Frontal cortex (tissue), 4 donors: ENCODE results near the gene USF3. TPM values are rescaled to one million over a fixed set of nuclear protein-coding genes. Genes with fewer than 3 reads are reported as not detected.
"Not testable (repeated sequence)": the region's sequence is repeated elsewhere in the genome, so short reads cannot be mapped to it uniquely, and the experiment has no call there.

ENCODE experiments used
- DNase-seq, 2 donors: peaks; one replicate each; pipeline ENCODE4 v3.0.0; 2012; ENCODE audit warnings: low spot score in 2 of 2
- FAIRE-seq: peaks from 2 replicates; lab custom pipeline; 2012; peaks lifted over from hg19 to GRCh38; lab: Jason Lieb, UNC
- total RNA-seq: library from RNA; depleted of rRNA; stranded (reverse); fragments of >200 nt; gene quantifications from one replicate; pipeline ENCODE4 v1.2.3, GENCODE V29; 2014
- donor health status: control.
- donor health status: control.
- donor health status: control.

The USF3 gene
- total RNA-seq, 1 donor from 2014 or later = 13.5 TPM

DNA sequence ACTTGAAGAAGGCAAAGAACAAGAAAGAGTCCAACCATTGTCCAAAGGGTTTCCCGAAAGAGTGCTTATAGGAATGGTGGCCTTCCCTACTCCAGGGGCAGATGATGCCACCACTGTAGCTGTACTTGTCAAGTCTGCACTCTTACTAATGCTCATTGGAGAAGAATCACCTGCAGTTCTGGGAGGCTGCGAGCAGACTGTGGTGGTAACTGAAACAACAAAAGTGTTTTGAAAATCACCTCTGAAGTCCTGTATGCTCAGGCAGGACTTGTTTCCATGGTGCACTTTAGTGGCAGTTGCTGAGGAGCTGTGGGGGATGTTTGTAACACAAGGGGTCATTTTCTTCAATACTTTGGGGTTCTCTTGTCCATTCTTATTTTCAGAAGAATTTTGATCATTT lies 36.0 kb downstream of the USF3 start:
- DNase-seq = no peak
- FAIRE-seq = no peak

GRCh38 chr3:113659996-113660395 lies 36.4 kb downstream of the USF3 start:
- no peak for DNase-seq
- FAIRE-seq = no peak

- DNase-seq = no peak
- no peak for FAIRE-seq
Observed at GRCh38 chr3:113659101-113659541, 37.3 kb downstream of the USF3 start.

DNA sequence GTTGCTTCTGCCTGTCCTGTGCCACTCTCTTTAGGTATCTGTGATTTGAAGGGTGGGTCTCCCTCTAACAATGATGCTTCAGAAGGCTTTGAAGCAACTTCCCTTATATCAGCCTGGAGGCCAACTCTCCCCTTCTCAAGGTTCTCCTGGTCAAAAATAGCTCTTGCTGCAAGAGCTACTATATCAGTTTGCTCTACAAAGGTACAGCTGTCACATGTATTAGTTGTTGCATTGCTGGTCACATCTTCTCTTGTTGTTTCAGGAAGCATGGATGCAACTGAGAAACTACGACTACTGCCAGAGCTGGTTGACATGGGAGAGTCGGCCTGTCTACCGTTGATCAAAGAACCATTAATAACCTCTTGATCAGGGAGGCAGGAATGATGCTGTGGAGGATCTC lies 38.3 kb downstream of the USF3 start:
- FAIRE-seq = no peak
- no peak for DNase-seq

- DNase-seq (no peak), FAIRE-seq (no peak)
Observed at GRCh38 chr3:113654851-113655250, 41.6 kb downstream of the USF3 start.

- FAIRE-seq (no peak), DNase-seq (no peak)
Observed at GRCh38 chr3:113654310-113654709, 42.1 kb downstream of the USF3 start.

GRCh38 chr3:113649174-113649845 lies 47.1 kb downstream of the USF3 start:
- DNase-seq (no peak), FAIRE-seq (no peak)

DNA sequence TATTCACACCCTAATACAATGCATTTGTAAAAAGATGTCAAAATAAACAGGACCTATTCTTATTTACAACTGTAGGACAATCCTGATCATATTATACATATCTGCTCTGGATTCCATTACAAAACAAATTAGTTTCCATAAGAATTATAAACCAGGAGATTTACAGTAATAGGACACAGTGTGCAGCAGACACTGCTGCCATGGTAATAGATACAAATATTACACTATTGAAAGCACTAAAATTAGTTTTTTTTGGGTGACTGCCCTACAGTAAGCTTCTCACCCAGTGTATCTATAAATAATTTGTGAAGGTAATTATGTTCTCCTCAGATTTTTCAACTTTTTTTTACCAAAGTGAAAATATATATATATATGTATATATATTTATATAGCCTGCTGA lies 47.9 kb downstream of the USF3 start:
- FAIRE-seq (no peak), DNase-seq (no peak)

- FAIRE-seq (no peak), DNase-seq (no peak)
Observed at GRCh38 chr3:113643583-113643982, 52.9 kb downstream of the USF3 start.

GRCh38 chr3:113638910-113639309 lies 57.5 kb downstream of the USF3 start:
- DNase-seq = no peak

GRCh38 chr3:113637756-113638155 lies 58.7 kb downstream of the USF3 start:
- FAIRE-seq = no peak

More at GRCh38 chr3:113638910-113639309, 57.5 kb downstream of the USF3 start:
- FAIRE-seq = no peak

DNA sequence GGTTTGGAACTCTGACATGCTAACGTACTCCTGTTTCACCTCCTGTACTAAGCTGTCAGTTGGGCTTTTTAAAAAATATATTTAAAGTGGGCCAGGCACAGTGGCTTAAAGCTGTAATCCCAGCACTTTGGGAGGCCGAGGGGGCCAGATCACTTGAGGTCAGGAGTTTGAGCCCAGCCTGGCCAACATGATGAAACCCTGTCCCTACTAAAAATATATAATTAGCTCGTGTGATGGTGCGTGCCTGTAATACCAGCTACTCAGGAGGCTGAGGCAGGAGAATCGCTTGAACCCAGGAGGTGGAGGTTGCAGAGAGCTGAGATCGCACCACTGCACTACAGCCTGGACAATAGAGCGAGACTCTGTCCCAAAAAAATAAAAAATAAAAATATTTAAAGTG lies 60.4 kb downstream of the USF3 start:
- DNase-seq, FAIRE-seq: not testable (repeated sequence)

More at GRCh38 chr3:113637756-113638155, 58.7 kb downstream of the USF3 start:
- DNase-seq = no peak

- DNase-seq = no peak
- no peak for FAIRE-seq
Observed at GRCh38 chr3:113634782-113635474, 61.5 kb downstream of the USF3 start.

GRCh38 chr3:113631573-113631972 lies 64.9 kb downstream of the USF3 start:
- DNase-seq (no peak), FAIRE-seq (no peak)

GRCh38 chr3:113630956-113631542 lies 65.4 kb downstream of the USF3 start:
- DNase-seq (no peak), FAIRE-seq (no peak)

DNA sequence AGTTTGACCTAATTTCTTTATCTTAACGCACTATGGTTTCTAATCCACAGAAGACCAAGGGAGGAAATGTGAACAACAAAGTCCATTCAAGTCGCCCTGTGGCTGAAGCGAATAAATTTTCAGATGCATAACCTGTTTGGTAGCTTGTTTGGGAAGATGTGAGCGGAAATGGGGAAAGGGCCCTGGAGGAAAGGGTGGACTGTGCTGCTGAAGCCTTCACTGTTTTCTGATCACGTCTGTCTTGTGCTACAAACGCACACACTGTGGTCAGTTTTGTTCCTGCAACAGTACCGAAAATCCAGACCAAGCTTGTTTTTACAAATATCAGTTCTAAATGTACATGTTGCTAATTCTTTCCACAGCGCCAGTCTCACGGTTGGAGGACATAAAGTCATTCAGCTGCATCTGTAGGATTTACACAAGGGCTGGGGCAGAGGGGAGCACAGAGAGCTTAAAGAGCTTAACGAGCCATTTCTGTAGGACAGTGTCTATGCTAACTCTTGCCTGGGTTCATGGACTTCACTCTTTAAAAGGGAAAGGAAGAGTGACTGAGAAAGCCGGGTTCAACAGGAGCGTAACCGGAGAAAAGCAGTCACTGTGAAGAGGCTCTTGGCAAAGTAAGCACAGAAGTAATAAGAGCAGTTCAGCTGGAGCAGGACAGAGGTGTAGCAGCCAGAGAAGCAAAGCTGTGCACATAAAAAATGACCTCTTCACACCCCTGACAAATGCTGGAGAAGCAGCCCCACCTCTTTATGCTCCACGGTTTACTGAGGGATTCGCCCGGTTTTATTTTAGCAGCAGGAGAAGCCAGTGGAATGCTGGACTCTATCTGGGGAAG lies 66.6 kb downstream of the USF3 start:
- no peak for FAIRE-seq
- DNase-seq = no peak

- no peak for DNase-seq
- FAIRE-seq = no peak
Observed at GRCh38 chr3:113628788-113629187, 67.7 kb downstream of the USF3 start.

DNA sequence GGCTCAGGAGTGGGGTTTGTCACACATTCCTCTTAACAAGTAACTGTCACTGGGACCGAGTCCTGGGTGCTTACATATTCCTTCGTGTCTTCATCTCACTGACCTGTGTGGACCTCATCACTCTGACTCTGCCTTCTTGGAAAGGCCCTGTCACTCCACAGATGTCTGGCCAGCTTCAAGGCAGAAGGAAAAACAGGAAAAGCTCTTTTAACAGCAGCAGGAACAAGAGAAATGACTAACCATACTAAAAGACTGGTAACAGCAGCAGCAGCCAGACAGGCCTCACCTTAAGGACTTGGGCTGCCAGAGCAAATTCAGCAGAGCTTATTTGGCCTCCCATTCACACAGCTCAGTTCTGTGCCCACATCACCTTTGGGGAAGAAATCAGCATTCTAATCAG lies 68.1 kb downstream of the USF3 start:
- no peak for FAIRE-seq
- DNase-seq = no peak

GRCh38 chr3:113626503-113627371 lies 69.7 kb downstream of the USF3 start:
- DNase-seq (peak; percentile 44 to 66), FAIRE-seq (no peak)
